Upper lobe of right lung (tissue), 1 donor: Measurements from ENCODE around the gene LDB1. TPM values are rescaled to one million over a fixed set of nuclear protein-coding genes. Genes with fewer than 3 reads are reported as not detected.
A peak's percentile ranks its signal among the peaks of the same experiment; 100 is the strongest.

Source experiments
- ATAC-seq: fragments of 200-7000 bp; cut with Tn5 transposase; one replicate; pipeline ENCODE4 v1.9.1; 2020; ENCODE audit warnings: mild to moderate bottlenecking, moderate library complexity
- DNase-seq: peaks from one replicate; pipeline ENCODE4 v3.0.0-alpha.2; 2020
- H3K27ac ChIP-seq: fragments of 200-600 bp; one replicate; pipeline ENCODE4 v1.8.0; 2022
- H3K27me3 ChIP-seq: fragments of 200-600 bp; one replicate; pipeline ENCODE4 v1.8.0; 2022; ENCODE audit warnings: mild to moderate bottlenecking
- H3K36me3 ChIP-seq: fragments of 200-600 bp; one replicate; pipeline ENCODE4 v1.8.0; 2022
- H3K4me1 ChIP-seq: fragments of 200-600 bp; one replicate; pipeline ENCODE4 v1.8.0; 2022
- H3K4me3 ChIP-seq: fragments of 200-600 bp; one replicate; pipeline ENCODE4 v1.8.0; 2022; ENCODE audit warnings: mild to moderate bottlenecking
- H3K9me3 ChIP-seq: fragments of 200-600 bp; one replicate; pipeline ENCODE4 v1.8.0; 2022
- CTCF ChIP-seq: fragments of 200-600 bp; IDR thresholded peaks from one replicate; pipeline ENCODE4 v1.8.0; 2022; ENCODE audit warnings: antibody characterized with exemption
- intact Hi-C: fragments of 100-400 bp; cut with DNase I; formaldehyde crosslinking; loops from one replicate; pipeline ENCODE4 v1.11.0; 2022
- total RNA-seq: library from RNA; stranded (reverse); fragmentation: NEBNext Ultra II Directional; extraction: Animal tissue kit (Norgen Biotek cat#: 25700); gene quantifications from one replicate; pipeline ENCODE4 v1.2.1, GENCODE V29; 2021
- donor health status: DM: no; HTN: yes; CAD: no; lungs with severe emphysema.

The LDB1 gene
- total RNA-seq, 1 donor from 2014 or later, result 60.1 TPM

DNA sequence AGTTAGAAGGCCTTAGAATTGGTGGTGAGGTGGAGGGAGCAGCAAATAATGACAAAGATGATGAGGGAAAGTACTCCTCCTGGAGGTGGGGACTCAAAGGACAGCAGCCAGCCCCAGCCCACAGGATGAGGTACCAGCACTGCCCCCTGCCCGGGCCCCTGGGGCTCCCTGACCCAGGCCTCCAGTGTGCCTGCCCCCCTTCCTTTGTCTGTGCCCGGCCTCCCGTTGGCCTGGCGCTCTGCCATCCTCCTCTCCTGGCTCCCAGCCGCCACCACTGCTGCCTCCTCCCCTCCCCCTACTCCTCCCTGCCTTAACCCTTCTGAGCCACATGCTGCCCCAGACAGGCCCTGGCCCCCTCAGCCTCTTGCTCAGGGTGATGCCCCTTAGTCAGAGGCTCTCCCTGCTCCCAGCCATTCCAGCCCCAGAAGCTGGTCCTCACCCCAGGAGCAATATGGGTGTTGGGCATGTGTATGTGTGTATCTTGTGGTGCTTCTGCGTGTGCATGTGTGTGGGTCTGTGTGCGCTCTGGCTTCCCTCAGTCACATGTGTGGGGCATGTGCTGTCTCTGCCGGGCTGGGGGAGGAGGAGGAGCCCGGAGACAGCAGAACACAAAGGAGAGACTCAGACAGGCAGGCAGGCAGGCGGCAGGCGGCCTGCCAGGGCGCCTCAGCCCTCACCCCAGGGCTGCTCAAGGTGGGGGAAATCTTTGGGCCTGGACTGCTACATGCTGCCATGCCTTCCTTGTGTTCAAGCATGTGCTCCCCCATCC lies 2.6 kb downstream of the LDB1 start:
- Histone ChIP-seq H3K27ac (peak overlapping the region; percentile 99), H3K4me3 (peak overlapping the region; percentile 83), H3K36me3 (no peaks in the 10 kb centered on the region), H3K4me1 (peaks cover 62% of the 10 kb centered on the region), H3K27me3 (no peaks in the 10 kb centered on the region), H3K9me3 (no peaks in the 10 kb centered on the region)
- DNase-seq (peak; percentile 90), ATAC-seq (peak; percentile 5)
- TF ChIP-seq CTCF, result no peak
- intact Hi-C loops, result no loop called here

DNA sequence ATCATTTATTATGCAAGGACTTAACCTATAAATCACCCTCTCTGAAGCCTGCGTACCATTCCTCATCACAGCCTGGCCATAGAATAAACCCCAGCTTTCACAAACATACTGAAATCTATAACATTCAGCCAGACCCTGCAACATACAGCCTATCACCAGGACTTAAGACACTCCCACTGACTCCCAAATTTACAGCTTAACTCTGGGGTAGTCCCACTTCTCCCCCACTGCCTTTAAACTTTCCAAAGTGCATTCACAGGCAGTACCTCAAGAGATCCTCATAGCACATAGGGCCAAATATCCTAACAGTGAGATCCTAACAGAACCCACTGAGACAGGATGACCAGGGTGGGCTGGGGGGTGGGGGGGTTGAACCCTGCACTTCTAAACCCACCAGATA lies 3.5 kb downstream of the LDB1 start:
- no peak for TF ChIP-seq CTCF
- ATAC-seq, result no peak
- DNase-seq, result no peak
- H3K4me1 ChIP-seq, result peaks cover 63% of the 10 kb centered on the region
- peaks cover under 1% of the 10 kb centered on the region for H3K36me3 ChIP-seq
- H3K4me3 ChIP-seq, result peak overlapping the region; percentile 83
- peak overlapping the region; percentile 99 for H3K27ac ChIP-seq
- intact Hi-C loops, result no loop called here
- no peaks in the 10 kb centered on the region for H3K27me3 ChIP-seq
- H3K9me3 ChIP-seq, result no peaks in the 10 kb centered on the region

DNA sequence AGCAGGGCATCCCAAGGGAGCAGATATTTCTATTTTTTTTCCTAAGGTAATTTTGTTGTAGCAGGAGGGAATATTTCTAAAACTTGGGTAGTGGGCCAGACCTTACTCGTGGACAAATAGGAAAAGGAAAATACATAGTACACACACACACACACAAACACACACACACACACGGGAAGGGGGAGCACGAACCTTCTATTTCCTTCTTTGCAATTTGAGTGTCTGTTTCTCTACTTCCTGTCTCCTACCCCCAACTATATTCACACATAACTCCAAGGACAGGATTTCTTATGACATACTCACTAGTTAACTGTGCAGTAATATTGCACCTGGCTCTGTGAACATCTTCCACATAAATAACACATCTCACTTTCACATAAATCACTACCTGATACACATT lies 4.4 kb downstream of the LDB1 start:
- no peak for TF ChIP-seq CTCF
- no peaks in the 10 kb centered on the region for H3K27me3 ChIP-seq
- peaks cover 9% of the 10 kb centered on the region for H3K36me3 ChIP-seq
- peaks cover 61% of the 10 kb centered on the region for H3K4me1 ChIP-seq
- intact Hi-C loops, result no loop called here
- H3K27ac ChIP-seq, result peak overlapping the region; percentile 84
- H3K9me3 ChIP-seq, result no peaks in the 10 kb centered on the region
- DNase-seq, result no peak
- H3K4me3 ChIP-seq, result peak overlapping the region; percentile 70
- no peak for ATAC-seq

DNA sequence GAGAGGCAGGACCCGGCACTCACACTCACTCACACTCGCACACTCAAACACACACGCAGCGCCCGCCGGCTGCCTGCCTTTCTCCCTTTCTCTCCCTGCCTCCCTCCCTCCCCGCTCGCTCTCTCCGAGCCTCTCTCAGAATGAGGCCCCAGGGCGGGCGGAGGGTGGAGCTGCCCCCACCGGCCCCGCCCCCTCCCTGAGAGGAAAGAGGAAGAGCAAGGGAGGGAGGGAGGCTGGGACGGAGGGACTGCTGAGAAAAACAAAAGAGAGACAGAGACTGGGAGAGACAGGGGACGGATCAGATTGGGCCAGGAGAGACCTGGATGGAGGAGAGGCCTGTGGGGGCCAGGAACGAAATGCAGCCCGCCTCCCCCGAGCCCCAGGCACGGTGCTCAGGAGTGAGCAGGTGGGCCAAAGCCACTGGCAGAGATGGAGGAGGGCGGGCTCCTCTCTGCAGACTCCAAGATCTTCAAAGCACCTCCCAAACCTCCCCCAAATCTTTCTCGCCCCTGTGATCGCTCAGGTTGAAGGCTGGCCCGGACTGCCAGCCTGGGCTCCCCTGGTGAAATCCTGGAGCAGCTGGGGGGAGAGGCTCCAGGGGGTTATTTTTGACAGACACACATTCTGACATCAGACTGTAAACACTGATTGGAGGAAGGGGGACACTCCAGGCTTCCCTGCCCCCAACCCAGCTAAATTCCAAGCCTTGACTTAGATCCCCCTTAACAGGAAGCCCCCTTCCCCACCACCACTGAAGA lies 5.1 kb downstream of the LDB1 start:
- Histone ChIP-seq H3K27me3 (no peaks in the 10 kb centered on the region), H3K4me3 (peak overlapping the region; percentile 70), H3K27ac (peak overlapping the region; percentile 84), H3K36me3 (peaks cover 17% of the 10 kb centered on the region), H3K9me3 (no peaks in the 10 kb centered on the region), H3K4me1 (peaks cover 61% of the 10 kb centered on the region)
- TF ChIP-seq CTCF, result no peak
- intact Hi-C loops, result no loop called here
- ATAC-seq (peak; percentile 89), DNase-seq (peak; percentile 94)

- Histone ChIP-seq H3K36me3 (peaks cover 25% of the 10 kb centered on the region), H3K9me3 (no peaks in the 10 kb centered on the region), H3K27ac (peak overlapping the region; percentile 84), H3K4me3 (peak overlapping the region; percentile 70), H3K27me3 (no peaks in the 10 kb centered on the region), H3K4me1 (peaks cover 61% of the 10 kb centered on the region)
- DNase-seq (peak; percentile 69), ATAC-seq (peak; percentile 1)
- intact Hi-C loops, result no loop called here
- TF ChIP-seq CTCF, result no peak
Measured at GRCh38 chr10:102113956-102114857, 6.0 kb downstream of the LDB1 start.
